Esophagus (tissue), 2 donors: ENCODE data around the gene ABI3BP. TPM values are rescaled to one million over a fixed set of nuclear protein-coding genes. Genes with fewer than 3 reads are reported as not detected.

Source experiments
- H3K27ac ChIP-seq, 2 donors: one replicate each; pipeline ENCODE4 v1.5.1; 2013; ENCODE audit warnings: low read depth in 2 of 2, mild to moderate bottlenecking in 2 of 2, inconsistent platforms in 1 of 2, low read length in 1 of 2, moderate library complexity in 1 of 2
- H3K27me3 ChIP-seq, 2 donors: one replicate each; pipeline ENCODE4 v1.6.1; 2013; ENCODE audit warnings: low read length in 2 of 2, control low read depth in 1 of 2, mild to moderate bottlenecking in 1 of 2; ENCODE audit not compliant: insufficient read depth in 2 of 2, control insufficient read depth in 1 of 2
- H3K36me3 ChIP-seq, 2 donors: one replicate each; pipeline ENCODE4 v1.6.1; 2013; ENCODE audit warnings: low read length in 1 of 2; ENCODE audit not compliant: control insufficient read depth in 2 of 2, insufficient read depth in 2 of 2
- H3K4me1 ChIP-seq, 2 donors: one replicate each; pipeline ENCODE4 v1.6.1; 2013; ENCODE audit warnings: low read length in 1 of 2; ENCODE audit not compliant: control insufficient read depth in 2 of 2, insufficient read depth in 2 of 2
- H3K4me3 ChIP-seq, 2 donors: one replicate each; pipeline ENCODE4 v1.5.1; 2013; ENCODE audit warnings: low read length in 2 of 2, mild to moderate bottlenecking in 2 of 2, low read depth in 1 of 2, moderate library complexity in 1 of 2
- H3K9me3 ChIP-seq, 2 donors: one replicate each; pipeline ENCODE4 v1.6.1; 2013; ENCODE audit warnings: mild to moderate bottlenecking in 2 of 2, low read depth in 1 of 2, low read length in 1 of 2, moderate library complexity in 1 of 2; ENCODE audit not compliant: control insufficient read depth in 2 of 2, insufficient read depth in 1 of 2
- WGBS, 2 donors: extraction: QIAGEN DNeasy Blood & Tissue Kit; methylation state at CpG; one replicate each; pipeline ENCODE4 v1.1.7; 2013; 5-methylcytosine and 5-hydroxymethylcytosine counted together
- polyA plus RNA-seq, 2 donors: library from polyadenylated mRNA; stranded (reverse); fragments of 200-250 nt; gene quantifications; one replicate each; pipeline ENCODE4 v1.2.3, GENCODE V29; 2013
- donor health status: healthy with polysubstance abuse.
- donor health status: Bipolar disorder and iron deficiency.

ABI3BP gene
- polyA plus RNA-seq, 2 donors, result 2.1 to 4.0 TPM

- H3K36me3 ChIP-seq, result no peaks in the 10 kb centered on the region
- no peaks in the 10 kb centered on the region for H3K9me3 ChIP-seq
- H3K4me1 ChIP-seq, result no peaks in the 10 kb centered on the region
- H3K27ac ChIP-seq, result no peak overlapping the region
- 77 to 79% methylated on average over 1 of the region's 1 CpG for WGBS, 2 donors
- no peaks in the 10 kb centered on the region for H3K27me3 ChIP-seq
- H3K4me3 ChIP-seq, result no peak overlapping the region
Measured at GRCh38 chr3:100880845-100881244, 112.4 kb downstream of the ABI3BP start.

- Histone ChIP-seq H3K27me3 (no peaks in the 10 kb centered on the region), H3K4me1 (no peaks in the 10 kb centered on the region), H3K36me3 (no peaks in the 10 kb centered on the region), H3K27ac (peak overlapping the region in 1 of 2 donors; percentile 26), H3K4me3 (no peak overlapping the region), H3K9me3 (no peaks in the 10 kb centered on the region)
- WGBS, 2 donors, result 58 to 66% methylated on average over 7 of the region's 7 CpGs
Measured at GRCh38 chr3:100880072-100880471, 113.1 kb downstream of the ABI3BP start.

GRCh38 chr3:100879195-100879810 is 113.9 kb downstream of the ABI3BP start:
- no peaks in the 10 kb centered on the region for H3K27me3 ChIP-seq
- 59 to 62% methylated on average over 4 of the region's 4 CpGs for WGBS, 2 donors
- no peaks in the 10 kb centered on the region for H3K9me3 ChIP-seq
- H3K4me3 ChIP-seq, result no peak overlapping the region
- no peaks in the 10 kb centered on the region for H3K4me1 ChIP-seq
- no peaks in the 10 kb centered on the region for H3K36me3 ChIP-seq
- H3K27ac ChIP-seq, result no peak overlapping the region

GRCh38 chr3:100877286-100877685 is 115.9 kb downstream of the ABI3BP start:
- no peaks in the 10 kb centered on the region for H3K4me1 ChIP-seq
- no peaks in the 10 kb centered on the region for H3K27me3 ChIP-seq
- no peak overlapping the region for H3K27ac ChIP-seq
- no peaks in the 10 kb centered on the region for H3K36me3 ChIP-seq
- 82 to 84% methylated on average over 2 of the region's 2 CpGs for WGBS, 2 donors
- no peaks in the 10 kb centered on the region for H3K9me3 ChIP-seq
- no peak overlapping the region for H3K4me3 ChIP-seq

GRCh38 chr3:100875239-100875638 is 118.0 kb downstream of the ABI3BP start:
- no peaks in the 10 kb centered on the region for H3K36me3 ChIP-seq
- no peaks in the 10 kb centered on the region for H3K9me3 ChIP-seq
- H3K27ac ChIP-seq, result no peak overlapping the region
- WGBS, 2 donors, result 5 to 7% methylated on average over 5 of the region's 5 CpGs
- H3K27me3 ChIP-seq, result no peaks in the 10 kb centered on the region
- H3K4me1 ChIP-seq, result no peaks in the 10 kb centered on the region
- H3K4me3 ChIP-seq, result no peak overlapping the region

GRCh38 chr3:100873611-100874010 is 119.6 kb downstream of the ABI3BP start:
- Histone ChIP-seq H3K36me3 (no peaks in the 10 kb centered on the region), H3K4me1 (no peaks in the 10 kb centered on the region), H3K9me3 (no peaks in the 10 kb centered on the region), H3K4me3 (no peak overlapping the region), H3K27ac (no peak overlapping the region), H3K27me3 (no peaks in the 10 kb centered on the region)
- 77 to 82% methylated on average over 3 of the region's 3 CpGs for WGBS, 2 donors

- no peak overlapping the region for H3K4me3 ChIP-seq
- no peak overlapping the region for H3K27ac ChIP-seq
- H3K36me3 ChIP-seq, result no peaks in the 10 kb centered on the region
- H3K27me3 ChIP-seq, result no peaks in the 10 kb centered on the region
- H3K4me1 ChIP-seq, result no peaks in the 10 kb centered on the region
- no peaks in the 10 kb centered on the region for H3K9me3 ChIP-seq
- WGBS, 2 donors, result 64 to 67% methylated on average over 3 of the region's 3 CpGs
Measured at GRCh38 chr3:100871306-100871705, 121.9 kb downstream of the ABI3BP start.

- no peak overlapping the region for H3K4me3 ChIP-seq
- no peaks in the 10 kb centered on the region for H3K36me3 ChIP-seq
- no peaks in the 10 kb centered on the region for H3K9me3 ChIP-seq
- 24 to 41% methylated on average over 2 of the region's 2 CpGs for WGBS, 2 donors
- H3K27me3 ChIP-seq, result no peaks in the 10 kb centered on the region
- no peaks in the 10 kb centered on the region for H3K4me1 ChIP-seq
- no peak overlapping the region for H3K27ac ChIP-seq
Measured at GRCh38 chr3:100869787-100870186, 123.4 kb downstream of the ABI3BP start.

- H3K9me3 ChIP-seq, result no peaks in the 10 kb centered on the region
- no peak overlapping the region for H3K27ac ChIP-seq
- no peaks in the 10 kb centered on the region for H3K4me1 ChIP-seq
- 76 to 79% methylated on average over 3 of the region's 3 CpGs for WGBS, 2 donors
- H3K4me3 ChIP-seq, result no peak overlapping the region
- H3K36me3 ChIP-seq, result no peaks in the 10 kb centered on the region
- no peaks in the 10 kb centered on the region for H3K27me3 ChIP-seq
Measured at GRCh38 chr3:100868894-100869293, 124.3 kb downstream of the ABI3BP start.

GRCh38 chr3:100868096-100868495 is 125.1 kb downstream of the ABI3BP start:
- no peak overlapping the region for H3K27ac ChIP-seq
- WGBS, 2 donors, result 81 to 89% methylated on average over 1 of the region's 1 CpG
- no peaks in the 10 kb centered on the region for H3K27me3 ChIP-seq
- no peaks in the 10 kb centered on the region for H3K9me3 ChIP-seq
- no peaks in the 10 kb centered on the region for H3K36me3 ChIP-seq
- H3K4me3 ChIP-seq, result no peak overlapping the region
- H3K4me1 ChIP-seq, result no peaks in the 10 kb centered on the region
